Stimulated activated naive CD8-positive, alpha-beta T cell treated with anti-CD3 and anti-CD28 coated beads, Interleukin-15, Interleukin-2, amounts not matched to agents 100 U/mL and 50 U/mL, for 24 hours (primary cell): Measurements from ENCODE around the gene KCNIP4.

Experiments
- ATAC-seq: fragments of 150-1000 bp; cut with Tn5 transposase; one replicate; pipeline ENCODE4 v1.10.0; 2021
- DNase-seq: peaks from one replicate; pipeline ENCODE4 v3.0.0; 2021

KCNIP4 gene

DNA sequence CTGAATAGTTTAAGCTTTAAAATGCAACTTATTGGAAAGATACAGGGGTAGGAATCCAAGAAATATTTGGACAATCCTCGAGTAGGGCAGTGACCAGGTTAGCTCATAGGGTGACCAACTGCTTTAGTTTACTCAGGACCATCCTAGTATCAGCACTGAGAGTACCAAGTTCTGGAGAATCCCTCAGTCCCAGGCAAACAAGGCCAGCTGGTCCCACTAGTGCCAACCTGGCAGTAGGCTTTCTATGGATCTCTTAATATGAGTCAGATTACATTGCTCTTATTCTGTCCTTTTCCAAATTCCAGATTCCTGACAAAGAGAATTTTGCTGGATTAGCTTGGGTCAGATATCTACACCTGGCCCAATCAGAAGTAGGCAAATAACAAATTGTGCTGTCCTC, 493.7 kb downstream of the KCNIP4 start:
- DNase-seq: no peak
- no peak for ATAC-seq

DNA sequence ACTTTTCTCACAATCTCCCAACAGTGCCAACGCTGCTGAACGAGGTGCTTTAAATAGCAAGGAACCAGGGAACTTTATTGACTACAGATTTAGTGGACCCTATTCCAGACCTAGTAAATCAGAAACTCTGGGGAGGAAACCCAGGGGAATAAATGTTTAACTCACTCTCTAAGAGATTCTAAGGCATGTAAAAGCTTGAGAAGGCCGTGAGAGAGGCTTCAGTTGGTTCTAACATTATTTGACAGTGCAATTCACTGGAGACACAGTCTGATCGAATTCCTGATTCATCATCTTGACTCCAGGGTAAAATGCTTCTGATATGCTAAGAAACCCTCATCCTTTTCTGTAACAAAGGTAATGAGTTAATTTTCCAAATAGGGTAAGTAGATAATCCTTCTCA, 494.4 kb downstream of the KCNIP4 start:
- DNase-seq (no peak), ATAC-seq (no peak)

DNA sequence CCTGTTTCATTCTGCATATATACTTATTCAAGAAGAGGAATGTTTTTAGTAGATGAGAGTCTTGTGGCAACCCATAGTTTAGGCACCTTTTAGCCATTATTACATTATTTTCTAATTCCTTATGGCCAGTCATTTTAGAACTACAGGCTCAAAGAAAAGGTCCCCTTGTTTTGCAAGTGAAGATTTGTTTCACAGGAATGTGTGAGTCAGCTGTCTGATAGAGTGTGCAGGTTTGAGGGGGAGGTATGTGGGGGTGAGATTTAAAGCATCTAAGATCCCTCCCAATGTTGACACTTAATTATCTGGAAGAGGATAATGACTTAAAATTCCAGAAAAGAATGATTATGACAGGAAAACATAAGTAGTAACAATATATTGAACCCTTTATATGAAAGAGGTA, 495.6 kb downstream of the KCNIP4 start:
- ATAC-seq (no peak), DNase-seq (no peak)

DNA sequence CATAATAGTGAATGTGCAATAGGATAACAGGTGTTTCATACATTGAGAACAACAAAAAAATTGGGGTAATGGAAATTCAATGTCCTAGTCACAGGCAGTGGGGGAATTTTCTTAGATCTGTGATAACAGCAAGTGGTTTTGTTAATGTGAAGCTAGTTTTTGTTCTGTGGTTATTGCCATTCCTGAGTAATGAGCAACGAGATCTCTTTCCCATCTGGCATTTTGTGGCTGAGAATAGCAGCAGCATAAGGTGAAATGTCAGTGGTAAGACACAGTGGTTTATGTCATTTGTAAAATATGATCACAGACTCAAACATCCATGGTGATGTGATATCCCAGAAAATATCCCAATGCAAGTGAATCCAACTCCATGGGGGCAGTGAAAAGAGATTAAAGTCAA, 497.5 kb downstream of the KCNIP4 start:
- ATAC-seq: no peak
- DNase-seq: no peak

DNA sequence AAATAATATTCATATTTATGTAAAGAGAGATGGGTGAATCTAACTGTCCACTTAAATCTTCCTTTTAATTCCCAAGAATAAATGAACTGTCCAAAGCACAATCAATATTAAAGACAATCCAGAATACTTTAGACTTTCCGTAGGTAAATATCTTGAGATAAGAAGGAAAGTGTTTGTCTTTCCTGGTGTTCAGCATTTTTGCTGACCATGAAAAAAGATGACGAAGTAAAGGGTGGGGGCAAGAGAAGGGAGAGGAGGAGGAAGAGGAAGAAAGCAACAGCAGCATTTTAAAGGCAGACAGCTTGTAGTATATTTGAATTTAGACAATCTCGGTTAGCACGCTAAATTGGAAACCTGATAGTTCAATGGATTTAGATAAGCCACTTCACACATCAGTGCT, 498.2 kb downstream of the KCNIP4 start:
- ATAC-seq: no peak
- no peak for DNase-seq

DNA sequence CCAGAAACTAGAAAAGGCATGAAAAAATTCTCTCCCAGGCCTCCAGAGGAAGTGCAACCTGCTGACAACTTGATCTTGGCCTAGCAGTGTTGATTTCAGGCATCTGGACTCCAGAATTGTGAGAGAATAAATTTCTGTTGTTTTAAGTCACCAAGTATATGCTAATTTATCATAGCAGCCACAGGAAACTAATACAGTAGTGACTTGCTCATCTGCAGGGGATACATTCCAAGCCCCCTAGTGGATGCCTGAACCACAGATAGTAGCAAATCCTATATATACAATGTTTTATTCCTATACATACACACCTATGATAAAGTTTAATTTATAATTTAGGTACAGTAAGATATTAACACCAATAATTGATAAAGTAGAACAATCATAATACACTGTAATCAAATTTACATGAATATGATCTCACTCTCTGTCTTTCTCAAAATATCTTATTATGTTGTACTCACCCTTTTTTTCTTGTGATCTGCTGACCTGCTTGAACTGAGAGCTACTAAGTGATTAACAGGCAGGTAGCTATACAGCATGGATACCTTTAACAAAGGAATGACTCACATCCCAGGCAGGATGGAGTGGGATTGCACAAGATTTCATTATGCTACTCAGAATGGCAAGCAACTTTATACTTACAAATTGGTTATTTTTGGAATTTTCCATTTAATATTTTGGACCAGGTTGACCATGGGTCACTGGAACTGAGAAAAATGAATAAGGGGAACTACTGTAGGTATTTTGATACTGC, 501.1 kb downstream of the KCNIP4 start:
- ATAC-seq: no peak
- DNase-seq: no peak

DNA sequence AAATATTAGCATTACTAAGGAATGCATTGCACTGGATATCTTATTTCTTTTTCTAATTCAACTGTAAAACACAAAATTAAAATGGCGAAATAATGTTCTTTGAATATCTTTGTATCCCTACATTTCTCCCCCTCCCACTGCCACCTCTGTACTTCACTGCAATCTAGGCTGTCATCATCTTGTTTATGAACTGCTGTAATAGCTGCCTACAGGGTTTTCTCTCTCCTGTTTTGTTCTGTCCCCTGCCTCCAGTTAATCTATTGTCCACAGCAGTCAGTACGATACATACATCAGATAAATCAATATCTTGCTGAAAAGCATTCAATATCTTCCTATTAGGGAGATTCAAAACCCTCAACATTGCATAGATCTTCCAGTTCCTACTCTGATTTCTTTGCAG, 528.4 kb downstream of the KCNIP4 start:
- no peak for DNase-seq
- no peak for ATAC-seq

DNA sequence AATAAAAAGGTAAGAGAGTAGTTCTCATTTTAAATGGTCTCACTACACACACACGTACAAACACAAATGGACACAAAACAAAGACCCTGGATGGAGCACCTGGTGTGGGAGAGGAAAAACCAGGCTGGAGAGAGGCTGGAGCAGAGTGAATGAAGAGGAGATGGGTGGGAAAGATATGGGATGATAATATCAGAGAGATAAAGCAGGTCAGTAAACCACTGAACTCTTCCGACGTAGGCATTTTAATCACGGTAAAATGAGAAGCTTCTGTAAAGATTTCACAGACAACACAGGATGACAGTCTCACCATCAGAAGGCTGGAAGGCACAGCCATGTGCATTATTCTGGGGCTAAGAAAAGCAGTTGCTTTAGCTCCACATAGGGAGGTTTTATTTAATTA, 532.8 kb downstream of the KCNIP4 start:
- no peak for DNase-seq
- ATAC-seq: no peak

DNA sequence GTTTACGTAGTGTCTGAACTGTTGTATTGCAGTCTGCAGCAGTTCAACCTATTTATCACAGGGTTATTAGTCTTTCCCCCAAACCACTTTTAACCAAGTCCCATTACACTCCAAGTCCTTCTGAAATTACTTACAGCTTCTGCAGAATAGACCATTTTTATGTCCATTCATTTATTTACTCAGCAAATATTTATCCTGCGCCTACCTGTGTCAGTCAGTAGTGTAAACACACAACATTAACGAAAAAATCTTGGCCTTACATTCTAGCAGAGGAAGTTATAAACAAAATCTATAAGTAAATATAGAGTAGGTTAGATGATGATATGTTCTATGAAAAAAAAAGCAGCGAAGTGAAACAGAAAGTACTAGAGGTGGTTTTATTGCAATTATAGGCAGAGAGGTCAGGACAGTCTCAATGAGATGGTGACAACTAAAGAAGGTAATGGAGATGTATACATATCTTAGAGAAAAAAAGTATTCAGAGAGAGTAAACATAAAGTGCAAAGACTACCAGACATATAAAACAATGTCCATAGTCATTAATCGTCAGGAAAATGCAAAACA, 534.7 kb downstream of the KCNIP4 start:
- DNase-seq (no peak), ATAC-seq (no peak)

DNA sequence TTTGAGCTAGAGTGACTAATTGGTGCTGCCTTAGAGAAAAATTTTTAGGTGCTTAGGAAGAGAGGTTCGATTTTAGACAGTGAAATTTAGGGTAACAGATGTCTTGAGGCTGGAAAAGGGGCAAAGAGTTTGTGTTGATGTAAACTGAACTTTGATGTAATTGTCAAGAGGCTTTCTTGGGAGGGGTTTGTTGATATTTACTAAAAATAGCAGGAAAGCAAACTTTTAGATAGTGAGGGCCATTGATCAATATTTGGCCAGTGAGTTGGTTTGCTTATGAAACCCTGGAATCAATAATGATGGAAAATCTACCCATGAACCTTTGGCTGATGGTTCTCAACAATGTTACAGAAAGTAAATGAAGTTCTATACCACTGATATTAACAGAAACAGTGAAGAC, 537.5 kb downstream of the KCNIP4 start:
- no peak for ATAC-seq
- DNase-seq: no peak

DNA sequence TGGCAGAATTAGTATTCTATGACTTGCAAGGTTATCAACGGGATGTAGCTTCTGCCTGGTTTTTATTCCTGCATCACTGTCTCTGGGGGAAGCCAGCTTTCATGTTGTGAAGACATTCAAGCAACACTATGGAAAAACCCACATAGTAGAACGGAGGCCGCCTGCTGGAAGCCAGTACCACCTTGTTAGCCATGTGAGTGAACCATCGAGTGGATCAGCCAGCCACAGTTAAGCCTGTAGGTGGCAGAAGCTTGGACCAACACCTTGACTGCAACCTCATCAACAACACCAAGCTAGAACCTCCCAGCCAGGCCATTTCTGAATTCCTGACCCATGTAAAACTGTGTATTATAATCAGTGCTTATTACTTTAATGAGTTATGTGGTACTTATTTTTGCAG, 538.2 kb downstream of the KCNIP4 start:
- DNase-seq (no peak), ATAC-seq (no peak)

DNA sequence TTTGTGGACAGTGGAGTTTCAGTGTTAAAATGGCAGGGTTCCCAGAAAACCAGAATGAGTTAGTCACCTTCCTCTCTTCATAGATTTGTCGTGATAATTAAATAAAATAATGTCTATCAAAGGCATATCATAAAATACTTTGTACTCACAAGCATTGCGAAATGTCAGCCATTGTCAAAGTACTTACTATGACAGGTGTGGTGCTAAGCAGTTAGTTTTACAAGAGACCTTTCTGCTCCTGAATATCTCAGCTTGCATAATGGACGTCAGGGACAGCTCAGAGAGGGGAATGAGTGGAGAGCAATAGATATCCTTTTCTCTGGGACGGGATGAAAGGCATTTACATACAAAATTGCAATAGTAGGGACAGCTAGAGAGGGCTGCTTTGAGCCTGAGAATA, 560.9 kb downstream of the KCNIP4 start:
- ATAC-seq (no peak), DNase-seq (no peak)

DNA sequence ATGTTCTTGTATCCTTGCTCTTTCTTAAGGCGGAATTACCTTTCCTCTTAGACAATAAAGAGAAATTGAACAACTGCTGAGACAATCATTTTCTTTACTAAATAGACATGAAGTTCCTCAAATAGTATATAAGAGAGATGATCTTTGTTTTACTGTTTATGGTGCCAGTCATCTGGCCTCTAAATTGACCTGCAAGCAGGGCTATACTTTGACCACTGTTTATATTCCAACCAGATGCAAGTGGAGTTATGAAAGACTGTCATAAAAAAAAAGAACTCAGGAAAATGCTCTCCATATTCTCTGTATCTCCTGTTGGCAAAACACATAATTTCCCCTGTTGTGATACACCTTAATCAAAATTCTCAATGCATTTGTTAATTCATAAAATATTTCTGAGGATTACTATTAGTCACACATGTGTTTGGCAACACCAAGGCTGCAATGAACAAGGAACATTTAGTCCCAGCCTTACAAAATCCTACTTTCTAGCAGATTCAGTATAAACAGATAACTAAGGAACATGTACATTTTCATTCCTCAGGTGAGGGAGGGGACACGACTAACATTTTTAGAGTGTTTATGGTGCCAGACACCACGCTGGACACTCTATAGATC, 562.3 kb downstream of the KCNIP4 start:
- ATAC-seq (no peak), DNase-seq (no peak)

DNA sequence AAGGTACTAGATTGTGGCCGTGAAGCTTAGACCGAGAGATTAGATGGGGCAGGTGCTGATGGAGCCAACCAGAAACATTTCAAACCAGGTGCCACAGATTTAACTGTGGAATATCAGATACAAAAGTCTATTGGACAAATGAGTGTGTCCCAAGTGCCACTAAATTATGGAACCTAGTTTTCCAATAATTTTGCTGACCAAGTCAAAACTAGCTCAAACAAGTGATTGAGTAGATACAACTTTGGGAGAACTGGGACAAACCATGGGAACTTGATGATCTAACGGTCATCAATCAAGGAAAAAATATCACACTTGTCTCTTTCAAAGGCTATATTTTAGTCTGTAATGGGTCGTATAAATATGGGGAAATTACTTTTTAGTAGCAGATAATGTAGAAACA, 562.9 kb downstream of the KCNIP4 start:
- no peak for ATAC-seq
- no peak for DNase-seq

DNA sequence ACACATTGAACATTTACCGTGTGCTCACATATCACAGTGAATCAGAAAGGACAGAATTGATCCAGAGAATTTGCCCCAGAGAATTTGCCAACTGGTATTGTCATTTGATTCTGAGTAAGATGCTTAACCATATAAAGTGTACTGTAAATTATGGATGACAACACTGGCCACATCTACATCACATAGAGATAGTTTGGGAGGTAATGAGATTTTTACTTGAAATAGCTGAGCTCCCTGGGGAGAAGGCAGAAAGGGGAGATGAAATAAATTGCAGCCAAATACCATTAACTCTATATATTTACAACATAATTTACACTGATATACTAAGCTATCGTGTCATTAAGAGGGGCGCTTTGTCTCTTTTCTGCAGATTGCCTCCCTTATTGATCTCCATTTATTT, 564.0 kb downstream of the KCNIP4 start:
- DNase-seq (no peak), ATAC-seq (no peak)

DNA sequence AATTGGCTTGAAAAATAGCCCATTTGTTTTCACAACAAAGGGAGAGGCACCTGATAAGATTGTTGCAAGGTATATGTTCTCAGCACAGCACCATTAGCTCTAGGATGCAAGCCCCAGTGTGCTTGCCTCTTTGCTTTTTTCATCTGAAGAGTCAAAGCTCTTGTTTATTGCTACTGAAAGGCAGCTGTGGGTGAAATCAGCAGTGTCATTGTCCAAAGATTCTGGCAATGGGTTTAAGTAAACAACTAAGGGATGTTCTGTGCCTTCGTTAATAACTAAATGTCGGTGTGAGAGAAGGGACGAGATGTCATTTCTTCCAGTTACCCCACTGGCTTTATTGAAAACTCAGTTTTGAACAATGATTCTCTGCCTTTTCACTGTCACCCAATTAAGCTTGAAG, 567.7 kb downstream of the KCNIP4 start:
- no peak for ATAC-seq
- DNase-seq: no peak

DNA sequence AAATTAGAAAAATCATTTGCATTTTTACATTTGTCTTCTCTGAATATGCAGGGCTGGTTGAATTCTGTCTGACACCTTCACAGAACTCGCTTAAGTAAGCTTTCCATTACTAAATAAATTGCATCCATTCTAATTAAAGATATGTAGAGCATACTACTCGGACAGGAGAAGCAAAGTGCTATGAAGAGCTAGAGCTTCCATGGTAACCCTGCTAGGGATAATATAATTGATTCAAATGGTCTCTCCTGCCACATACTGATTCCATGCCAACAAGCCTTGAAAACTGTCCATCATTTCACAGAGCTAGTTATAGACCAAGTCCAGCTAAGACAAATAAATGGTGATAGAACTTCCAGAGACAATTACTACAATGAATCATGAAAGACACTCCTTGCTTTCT, 571.5 kb downstream of the KCNIP4 start:
- DNase-seq: no peak
- ATAC-seq: no peak

DNA sequence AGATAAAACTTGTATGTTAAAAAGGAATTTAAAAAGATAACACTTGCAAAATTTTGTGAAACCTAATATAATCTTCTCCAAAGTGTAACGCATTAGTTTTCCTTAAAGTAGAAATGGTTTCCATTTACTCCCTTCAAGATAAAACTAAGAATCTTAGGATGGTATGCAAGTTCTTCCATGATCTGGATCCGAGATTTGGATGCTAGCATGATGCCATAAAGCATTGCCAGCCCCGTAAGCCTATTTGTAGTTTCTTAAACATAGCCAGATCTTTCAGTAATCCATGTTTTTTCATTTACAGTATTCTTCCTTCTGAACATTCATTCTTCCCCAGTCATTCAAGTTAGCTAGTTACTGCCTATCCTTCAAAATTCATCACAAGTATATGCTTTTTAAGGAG, 572.4 kb downstream of the KCNIP4 start:
- DNase-seq (no peak), ATAC-seq (no peak)

DNA sequence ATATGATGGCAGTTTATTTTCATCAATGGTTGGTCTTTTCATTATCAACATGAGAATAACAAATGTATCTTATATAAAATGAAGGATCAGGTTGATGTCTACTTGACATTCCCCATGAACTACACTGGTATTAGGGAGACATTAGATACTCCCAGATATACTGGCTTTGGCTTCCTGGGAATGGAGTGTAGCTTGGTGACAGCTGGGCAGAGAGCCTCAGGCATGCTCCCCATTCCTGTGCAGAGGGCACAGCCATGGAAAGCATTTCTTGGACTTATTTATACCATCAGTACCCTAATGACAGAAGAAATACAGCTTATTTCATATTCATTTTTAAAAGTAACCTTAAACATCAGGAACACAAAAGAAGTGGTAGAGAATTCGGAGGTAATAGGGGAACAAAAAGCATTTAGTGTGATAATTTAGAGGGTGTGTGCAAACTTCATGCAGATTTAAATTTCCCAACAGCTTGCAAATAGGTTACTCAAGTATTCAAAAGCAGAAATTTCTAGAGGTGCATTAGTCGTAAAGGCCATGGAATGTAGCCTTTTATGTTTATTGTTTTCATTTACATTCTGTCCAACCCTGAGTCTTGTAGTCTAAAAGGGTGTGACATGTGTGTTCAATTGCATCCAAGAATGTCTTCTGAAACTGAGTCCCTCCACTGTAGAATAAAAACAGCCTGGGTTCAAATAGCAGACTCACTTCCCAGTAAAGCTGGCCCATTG, 573.8 kb downstream of the KCNIP4 start:
- ATAC-seq: no peak
- no peak for DNase-seq

DNA sequence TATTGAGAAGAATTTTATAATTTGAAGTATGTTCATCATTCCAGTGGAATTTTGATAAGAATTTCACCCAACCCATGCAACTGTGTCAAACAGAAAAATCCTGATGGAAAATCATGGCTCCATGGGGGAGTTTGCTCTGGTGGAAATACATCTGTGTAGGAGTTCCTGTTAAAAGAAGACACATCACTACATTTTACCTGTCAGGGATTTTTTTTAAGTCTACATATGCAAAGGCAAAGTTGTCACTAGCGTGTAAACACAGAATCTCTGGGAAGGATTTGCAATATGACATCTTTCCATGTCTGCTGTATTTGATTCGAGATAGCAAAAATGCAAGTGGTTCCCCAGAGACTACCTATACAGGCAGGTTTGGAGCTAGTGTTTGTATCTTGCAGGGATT, 581.0 kb downstream of the KCNIP4 start:
- DNase-seq (no peak), ATAC-seq (no peak)

DNA sequence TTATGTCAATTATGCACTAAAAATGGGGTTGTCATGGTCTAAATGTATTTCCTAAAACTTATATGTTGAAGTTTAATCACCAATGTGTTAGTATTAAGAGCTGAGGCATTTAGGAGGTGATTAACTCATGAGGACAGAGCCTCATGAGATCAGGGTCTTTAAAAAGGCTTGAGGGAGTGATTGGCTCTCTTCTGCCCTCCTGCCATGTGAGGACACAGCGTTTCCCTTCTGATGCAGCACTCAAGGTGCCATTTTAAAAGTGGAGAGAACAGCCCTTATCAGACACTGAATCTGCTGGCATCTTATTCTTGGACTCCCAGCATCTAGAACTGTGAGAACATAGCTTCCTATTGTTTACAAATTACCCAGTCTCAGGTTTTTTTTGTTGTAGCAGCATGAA, 581.7 kb downstream of the KCNIP4 start:
- ATAC-seq (no peak), DNase-seq (no peak)

DNA sequence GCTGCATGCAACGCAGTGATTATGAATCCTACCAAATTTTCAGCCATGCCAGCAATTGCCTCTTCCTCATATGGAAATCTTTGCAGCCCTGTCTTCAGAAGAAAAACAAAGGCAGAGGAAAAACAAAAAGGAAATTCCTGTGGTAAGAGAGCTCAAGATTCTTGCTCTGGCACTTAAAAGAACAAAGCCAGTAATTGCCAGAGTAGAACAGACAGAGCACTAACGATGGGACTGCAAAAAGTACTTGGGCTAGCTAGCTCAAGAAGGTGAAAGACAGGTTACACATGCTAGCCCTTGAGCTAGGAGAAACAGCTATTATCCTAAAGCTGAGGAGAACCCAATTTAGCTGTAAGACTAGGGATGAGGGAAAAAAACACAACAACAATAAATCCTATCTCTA, 582.3 kb downstream of the KCNIP4 start:
- ATAC-seq (no peak), DNase-seq (no peak)

DNA sequence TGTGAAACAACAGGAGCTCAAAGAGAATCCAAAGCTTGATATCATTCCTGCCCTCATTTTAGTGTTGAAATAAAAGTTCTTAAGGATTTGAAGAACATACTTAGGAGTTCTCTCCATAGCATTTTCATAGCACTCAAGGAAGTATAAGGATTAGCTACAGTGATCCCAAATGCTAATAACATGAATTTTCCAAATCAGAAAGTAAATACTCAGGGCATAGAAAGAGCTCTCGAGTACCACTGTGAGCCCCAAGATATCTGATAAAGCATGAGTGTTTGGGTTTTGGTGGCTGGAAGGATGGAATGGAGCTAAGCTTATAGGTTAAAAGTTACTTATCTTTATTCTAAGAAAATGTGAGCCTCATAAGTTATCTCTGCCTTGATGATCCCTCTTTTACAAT, 584.9 kb downstream of the KCNIP4 start:
- DNase-seq (no peak), ATAC-seq (no peak)
